Stimulated activated CD4-positive, alpha-beta T cell treated with anti-CD3 and anti-CD28 coated beads, Interleukin-12 subunit alpha, Interleukin-12 subunit beta, amount 100 ng/mL, for 4 hours (primary cell): Measurements from ENCODE around the gene CYP24A1.

ENCODE experiments used
- DNase-seq: peaks from one replicate; pipeline ENCODE4 v3.0.0-alpha.2; 2020

Gene CYP24A1

GRCh38 chr20:54172856-54173652, 732 bp downstream of the CYP24A1 start:
- no peak for DNase-seq

GRCh38 chr20:54172532-54172855, 1.3 kb downstream of the CYP24A1 start:
- no peak for DNase-seq

- no peak for DNase-seq
These were observed 2.8 kb downstream of the CYP24A1 start for GRCh38 chr20:54170963-54171362.

GRCh38 chr20:54170026-54170471, 3.7 kb downstream of the CYP24A1 start:
- no peak for DNase-seq

GRCh38 chr20:54168961-54169862, 4.6 kb downstream of the CYP24A1 start:
- no peak for DNase-seq

- DNase-seq: no peak
These were observed 5.6 kb downstream of the CYP24A1 start for GRCh38 chr20:54167909-54168872.

GRCh38 chr20:54166987-54167662, 6.7 kb downstream of the CYP24A1 start:
- DNase-seq: no peak

GRCh38 chr20:54165803-54166202, 8.0 kb downstream of the CYP24A1 start:
- DNase-seq: no peak

GRCh38 chr20:54165014-54165413, 8.8 kb downstream of the CYP24A1 start:
- no peak for DNase-seq

- no peak for DNase-seq
These were observed 10.4 kb downstream of the CYP24A1 start for GRCh38 chr20:54163402-54163801.

- no peak for DNase-seq
These were observed 11.3 kb downstream of the CYP24A1 start for GRCh38 chr20:54162378-54163009.

- DNase-seq: no peak
These were observed 12.0 kb downstream of the CYP24A1 start for GRCh38 chr20:54161821-54162149.

- DNase-seq: no peak
These were observed 12.6 kb downstream of the CYP24A1 start for GRCh38 chr20:54161008-54161820.

GRCh38 chr20:54160065-54161007, 13.4 kb downstream of the CYP24A1 start:
- no peak for DNase-seq

- DNase-seq: no peak
These were observed 14.8 kb downstream of the CYP24A1 start for GRCh38 chr20:54158856-54159418.

GRCh38 chr20:54158226-54158625, 15.6 kb downstream of the CYP24A1 start:
- DNase-seq: no peak

GRCh38 chr20:54156981-54157835, 16.6 kb downstream of the CYP24A1 start:
- DNase-seq: no peak

GRCh38 chr20:54156522-54156921, 17.3 kb downstream of the CYP24A1 start:
- DNase-seq: no peak
